GM21515 (cell line): ENCODE results near the gene DUSP21.
"Not testable (repeated sequence)": the region's sequence is repeated elsewhere in the genome, so short reads cannot be mapped to it uniquely, and the experiment has no call there.

ENCODE experiments used
- ATAC-seq: cut with Tn5 transposase; IDR thresholded peaks from one replicate; pipeline ENCODE4 v1.9.1; 2021; ENCODE audit not compliant: unreplicated experiment

DUSP21 gene

DNA sequence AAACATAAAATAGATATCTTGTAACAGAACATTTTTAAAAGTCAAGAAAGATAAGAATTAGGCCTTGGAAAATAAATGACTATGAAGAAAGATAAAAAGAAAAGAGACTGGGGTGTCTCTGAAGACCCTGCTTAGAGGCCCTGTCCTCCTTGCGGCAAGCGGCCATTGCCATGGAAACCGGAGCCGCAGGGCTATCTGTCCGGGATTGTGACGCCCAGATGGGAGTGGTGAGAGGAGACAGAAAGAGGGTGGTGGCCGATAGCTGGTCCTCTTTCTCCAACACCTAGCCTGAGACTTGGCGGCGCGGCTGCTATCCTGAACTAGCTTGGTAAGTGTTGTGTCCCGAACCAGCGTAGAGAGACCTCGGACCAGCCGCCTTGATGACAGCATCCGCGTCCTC, at the start of gene DUSP21:
TSS of gene DUSP21 (plus strand) at position 269 of the 400 bp plus-strand sequence. CDS start at position 381, 112 bp downstream.
- ATAC-seq, result no peak

DNA sequence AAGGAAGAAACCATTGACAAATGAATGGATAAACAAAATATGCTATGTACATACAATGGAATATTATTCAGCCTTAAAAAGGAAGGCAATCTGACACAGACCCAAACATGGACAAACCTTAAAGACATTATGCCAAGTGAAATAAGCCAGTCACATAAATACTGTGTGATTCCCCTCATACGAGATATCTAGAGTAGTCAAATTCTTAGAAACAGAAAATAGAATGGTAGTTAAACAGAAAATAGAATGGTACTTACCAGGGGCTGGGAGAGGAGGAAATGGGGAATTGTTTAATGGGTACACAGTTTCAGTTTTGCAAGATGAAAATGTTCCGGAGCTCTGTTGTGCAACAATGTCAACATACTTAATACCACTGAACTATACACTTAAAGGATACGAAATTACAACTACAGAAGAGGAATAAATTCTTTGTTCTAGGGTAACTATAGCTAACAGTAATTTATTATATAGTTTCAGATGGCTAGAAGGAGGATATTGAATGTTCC, 47.8 kb upstream of the DUSP21 start:
- ATAC-seq, result no peak

DNA sequence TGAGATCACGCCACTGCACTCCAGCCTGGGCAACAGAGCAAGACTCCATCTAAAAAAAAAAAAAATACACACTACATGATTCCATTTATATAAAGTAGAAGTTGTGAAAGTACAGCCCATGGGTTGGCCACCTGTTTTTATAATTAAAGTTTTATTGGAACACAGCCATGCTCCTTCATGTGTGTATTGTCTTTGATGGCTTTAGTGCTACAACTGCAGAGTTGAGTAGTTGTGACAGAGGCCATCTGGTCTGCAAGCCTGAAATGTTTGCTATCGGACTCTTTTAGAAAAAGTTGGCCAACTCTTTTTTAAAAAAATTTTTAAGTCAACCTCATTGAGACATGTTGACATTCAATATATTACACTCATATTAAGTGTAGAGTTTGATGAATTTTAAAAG, 41.2 kb upstream of the DUSP21 start:
- ATAC-seq, result no peak

DNA sequence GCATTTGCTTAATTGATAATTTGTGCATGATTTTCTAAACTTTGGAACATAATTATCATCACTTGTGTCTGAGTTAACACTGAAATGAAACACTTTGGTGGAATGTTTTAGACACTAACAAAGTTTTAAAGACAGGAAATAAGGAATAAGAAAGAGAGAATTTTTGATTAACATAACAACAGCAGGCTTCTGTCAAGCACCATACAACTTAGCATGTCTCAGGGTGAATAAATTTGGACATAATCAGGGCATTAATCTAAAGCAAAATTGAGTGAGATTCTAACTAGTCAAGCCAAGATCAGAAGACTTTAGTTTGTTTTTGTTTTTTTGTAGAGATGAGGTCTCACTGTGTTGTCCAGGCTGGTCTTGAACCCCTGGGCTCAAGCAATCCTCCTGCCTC, 28.1 kb upstream of the DUSP21 start:
- no peak for ATAC-seq

DNA sequence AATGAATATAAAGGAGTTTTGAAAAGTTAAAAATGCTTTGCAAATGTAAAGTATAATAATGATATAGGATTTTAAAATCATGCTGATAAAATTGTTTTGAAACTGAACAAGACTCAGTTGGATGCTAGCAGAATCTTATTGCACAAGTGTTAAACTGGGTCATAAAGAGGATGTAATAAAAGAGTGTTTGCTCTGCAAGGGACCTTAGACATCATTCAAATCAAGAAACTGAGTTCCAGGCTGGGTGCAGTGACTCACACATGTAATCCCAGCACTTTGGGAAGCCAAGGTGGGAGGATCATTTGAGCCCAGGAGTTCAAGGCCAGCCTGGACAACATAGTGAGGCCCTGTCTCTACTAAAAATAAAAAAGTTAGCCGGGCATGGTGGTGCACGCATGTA, 27.5 kb upstream of the DUSP21 start:
- no peak for ATAC-seq

DNA sequence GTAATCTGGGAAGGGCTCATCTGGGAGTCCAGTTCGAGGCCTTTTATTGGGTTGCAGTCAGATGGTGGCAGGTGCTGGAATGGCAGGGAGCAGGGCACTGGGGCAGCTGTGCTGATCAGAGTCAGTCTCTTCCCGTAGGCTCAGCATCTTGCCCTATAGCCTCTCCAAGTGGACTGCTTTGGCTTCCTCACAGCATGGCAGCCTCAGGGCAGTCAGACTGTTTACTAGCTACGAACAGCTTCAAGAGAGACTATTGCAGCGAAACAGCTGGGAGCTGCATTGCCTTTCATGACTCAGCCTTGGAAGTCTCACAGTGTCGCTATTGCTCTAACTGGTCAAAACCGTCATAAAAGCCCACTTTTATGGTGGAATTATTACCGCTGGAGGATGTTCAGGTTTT, 26.8 kb upstream of the DUSP21 start:
- ATAC-seq, result no peak

DNA sequence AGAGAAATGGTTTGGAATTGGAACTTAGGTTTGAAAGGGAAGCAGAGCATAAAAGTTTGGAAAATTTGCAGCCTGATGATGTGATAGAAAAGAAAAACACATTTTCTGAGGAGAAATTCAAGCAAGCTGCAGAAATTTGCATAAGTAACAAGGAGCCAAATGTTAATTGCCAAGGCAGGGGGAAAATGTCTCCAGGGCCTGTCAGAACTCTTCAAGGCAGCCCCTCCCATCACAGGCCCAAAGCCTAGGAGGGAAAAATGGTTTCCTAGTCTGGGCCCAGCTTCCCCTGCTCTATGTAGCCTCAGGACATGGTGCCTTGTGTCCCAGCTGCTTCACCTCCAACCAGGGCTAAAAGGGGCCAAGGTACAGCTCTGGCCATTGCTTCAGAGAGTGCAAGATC, 21.2 kb upstream of the DUSP21 start:
- no peak for ATAC-seq

DNA sequence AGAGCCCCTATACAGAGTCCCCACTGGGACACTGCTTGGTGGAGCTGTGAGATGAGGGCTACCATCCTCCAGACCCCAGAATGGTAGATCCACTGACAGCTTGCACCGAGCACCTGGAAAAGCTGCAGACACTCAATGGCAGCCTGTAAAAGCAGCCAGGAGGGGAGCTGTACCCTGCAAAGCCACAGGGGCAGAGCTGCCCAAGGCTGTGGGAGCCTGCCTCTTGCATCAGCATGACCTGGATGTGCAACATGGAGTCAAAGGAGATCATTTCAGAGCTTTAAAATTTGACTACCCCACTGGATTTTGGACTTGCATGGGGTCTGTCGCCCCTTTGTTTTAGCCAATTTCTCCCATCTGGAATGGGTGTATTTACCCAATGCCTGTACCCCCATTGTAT, 20.6 kb upstream of the DUSP21 start:
- ATAC-seq, result not testable (repeated sequence)

DNA sequence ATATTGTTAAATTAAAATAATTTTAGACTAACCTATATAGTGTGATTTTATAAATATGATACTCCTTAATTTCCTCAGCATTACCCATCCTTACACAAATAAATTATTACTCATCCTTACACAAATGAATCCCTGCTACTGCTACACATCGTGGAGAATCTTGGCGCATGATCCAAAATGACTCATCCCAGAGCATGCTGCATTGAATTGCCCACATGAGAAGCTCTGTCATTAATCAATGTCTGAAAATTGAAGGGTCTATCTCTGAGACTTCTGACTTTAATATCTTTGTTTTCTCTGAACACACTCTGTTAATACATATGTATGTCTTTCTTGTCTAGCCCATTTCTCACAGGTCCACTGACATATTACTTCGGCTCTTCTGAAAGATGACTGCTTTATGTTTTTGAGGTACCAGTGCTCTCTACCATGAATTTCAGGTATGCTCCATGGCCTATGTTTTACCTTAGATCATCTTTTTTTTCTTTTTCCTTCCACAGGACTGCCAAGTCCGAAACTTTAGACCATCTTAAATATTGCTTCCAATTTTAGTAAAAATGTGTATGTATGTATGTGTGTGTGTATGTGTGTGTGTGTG, 15.7 kb upstream of the DUSP21 start:
- ATAC-seq, result no peak

DNA sequence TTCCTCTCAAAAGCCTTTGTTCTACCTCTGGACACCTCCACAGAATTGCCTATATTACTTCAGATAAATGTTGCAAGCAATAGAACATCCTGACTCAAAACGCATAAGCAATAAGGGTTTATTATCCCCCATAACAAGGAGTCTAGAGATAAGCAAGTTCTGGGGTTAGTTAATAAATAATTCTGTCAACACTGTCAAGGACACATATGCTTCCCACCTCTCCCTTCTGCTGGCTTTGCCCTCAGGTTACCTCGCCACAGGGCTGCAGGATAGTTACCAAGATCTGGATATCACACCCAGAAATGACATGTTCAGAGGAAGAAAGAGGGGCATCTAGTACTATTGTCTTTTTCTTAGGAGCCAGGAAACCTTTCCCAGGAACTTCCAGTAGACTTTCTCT, 14.0 kb upstream of the DUSP21 start:
- no peak for ATAC-seq

DNA sequence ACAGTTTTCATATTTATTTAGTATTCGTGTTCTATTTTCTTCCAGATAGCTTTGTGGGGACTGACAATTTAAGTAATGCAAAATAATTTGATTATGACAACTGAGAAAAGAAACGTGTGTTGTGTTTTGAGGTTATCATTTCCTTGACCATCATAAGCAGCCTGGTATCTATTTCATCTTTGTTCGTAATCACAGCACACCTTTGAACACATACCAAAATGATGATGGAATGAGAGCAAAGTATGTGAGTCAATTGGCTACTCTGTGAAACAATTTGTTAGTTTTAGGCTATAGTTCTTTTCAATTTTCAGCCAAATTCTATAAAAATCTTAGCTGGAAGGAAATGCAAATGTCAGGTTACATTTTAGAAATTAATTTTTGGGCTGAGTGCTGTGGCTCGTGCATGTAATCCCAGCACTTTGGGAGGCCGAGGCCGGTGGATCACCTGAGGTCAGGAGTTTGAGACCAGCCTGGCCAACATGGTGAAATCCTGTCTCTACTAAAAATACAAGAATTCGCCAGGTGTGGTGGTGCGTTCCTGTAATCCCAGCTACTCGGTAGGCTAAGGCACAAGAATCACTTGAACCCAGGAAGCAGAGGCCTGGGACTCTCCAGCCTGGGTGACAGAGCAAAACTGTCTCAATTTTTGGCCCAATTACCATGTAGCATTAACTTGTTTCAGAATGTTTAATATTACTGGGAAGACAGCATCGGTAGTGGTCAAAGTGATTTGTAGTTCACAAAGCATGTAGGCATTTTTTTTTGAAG, 1.1 kb upstream of the DUSP21 start:
- no peak for ATAC-seq

DNA sequence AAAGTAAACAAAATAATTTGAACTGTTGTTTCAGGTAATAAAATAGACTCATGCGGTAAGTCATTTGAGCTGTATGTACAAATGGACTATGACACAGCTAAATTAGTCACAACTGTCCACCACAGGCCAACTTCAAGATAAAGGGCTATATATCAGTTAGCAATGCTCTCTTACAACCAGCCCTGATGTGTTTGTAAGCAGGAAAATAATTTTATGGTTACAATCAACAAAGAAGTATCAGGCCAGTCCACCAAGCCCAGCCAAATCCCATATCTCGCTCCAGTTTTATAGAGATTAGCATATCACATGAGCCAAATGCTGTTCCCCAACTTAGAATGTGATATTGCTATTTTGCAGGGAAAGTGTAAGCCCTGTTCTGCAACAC, 511 bp upstream of the DUSP21 start:
- no peak for ATAC-seq

DNA sequence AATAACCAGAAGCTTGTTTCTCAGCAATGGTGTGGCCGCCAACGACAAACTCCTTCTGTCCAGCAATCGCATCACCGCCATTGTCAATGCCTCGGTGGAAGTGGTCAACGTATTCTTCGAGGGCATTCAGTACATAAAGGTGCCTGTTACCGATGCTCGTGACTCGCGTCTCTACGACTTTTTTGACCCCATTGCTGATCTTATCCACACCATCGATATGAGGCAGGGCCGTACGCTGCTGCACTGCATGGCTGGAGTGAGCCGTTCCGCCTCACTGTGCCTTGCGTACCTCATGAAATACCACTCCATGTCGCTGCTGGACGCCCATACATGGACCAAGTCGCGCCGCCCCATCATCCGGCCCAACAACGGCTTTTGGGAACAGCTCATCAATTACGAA, 383 bp downstream of the DUSP21 start:
- ATAC-seq, result no peak

DNA sequence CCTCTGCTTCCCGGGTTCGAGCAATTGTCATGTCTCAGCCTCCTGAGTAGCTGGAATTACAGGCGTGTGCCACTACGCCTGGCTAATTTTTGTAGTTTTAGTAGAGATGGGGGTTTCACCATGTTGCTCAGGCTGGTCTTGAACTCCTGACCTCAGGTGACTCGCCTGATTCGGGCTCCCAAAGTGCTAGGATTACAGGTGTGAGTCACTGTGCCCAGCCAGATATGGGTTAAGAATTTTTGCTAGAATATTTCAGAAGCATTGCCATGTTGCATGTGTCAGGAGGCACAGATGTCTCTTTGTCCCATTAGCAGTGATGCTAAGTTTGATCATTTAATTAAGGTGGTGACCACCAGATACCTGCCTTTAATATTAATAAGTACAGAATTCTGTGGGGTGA, 7.1 kb downstream of the DUSP21 start:
- not testable (repeated sequence) for ATAC-seq

DNA sequence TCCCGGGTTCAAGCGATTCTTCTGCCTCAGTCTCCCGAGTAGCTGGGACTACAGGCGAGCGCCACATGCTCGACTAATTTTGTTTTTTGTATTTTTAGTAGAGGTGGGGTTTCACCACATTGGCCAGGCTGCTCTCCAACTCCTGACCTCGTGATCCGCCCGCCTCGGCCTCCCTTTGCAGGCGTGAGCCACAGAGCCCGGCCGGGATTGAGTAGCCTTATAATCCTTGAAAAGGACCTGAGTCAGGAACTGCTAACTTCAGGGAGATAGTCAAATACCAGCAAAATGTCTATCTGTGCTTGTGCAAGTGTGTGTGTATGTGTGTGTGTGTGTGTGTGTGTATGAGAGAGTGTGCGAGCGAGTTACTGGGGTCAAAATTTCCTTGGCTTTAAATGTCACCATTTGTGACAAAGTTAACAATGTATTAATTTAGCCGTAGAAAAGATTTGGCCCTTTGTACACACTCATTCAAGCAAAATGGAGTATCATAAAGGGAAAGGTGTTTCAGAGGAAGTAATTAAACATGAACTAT, 27.4 kb downstream of the DUSP21 start:
- no peak for ATAC-seq

DNA sequence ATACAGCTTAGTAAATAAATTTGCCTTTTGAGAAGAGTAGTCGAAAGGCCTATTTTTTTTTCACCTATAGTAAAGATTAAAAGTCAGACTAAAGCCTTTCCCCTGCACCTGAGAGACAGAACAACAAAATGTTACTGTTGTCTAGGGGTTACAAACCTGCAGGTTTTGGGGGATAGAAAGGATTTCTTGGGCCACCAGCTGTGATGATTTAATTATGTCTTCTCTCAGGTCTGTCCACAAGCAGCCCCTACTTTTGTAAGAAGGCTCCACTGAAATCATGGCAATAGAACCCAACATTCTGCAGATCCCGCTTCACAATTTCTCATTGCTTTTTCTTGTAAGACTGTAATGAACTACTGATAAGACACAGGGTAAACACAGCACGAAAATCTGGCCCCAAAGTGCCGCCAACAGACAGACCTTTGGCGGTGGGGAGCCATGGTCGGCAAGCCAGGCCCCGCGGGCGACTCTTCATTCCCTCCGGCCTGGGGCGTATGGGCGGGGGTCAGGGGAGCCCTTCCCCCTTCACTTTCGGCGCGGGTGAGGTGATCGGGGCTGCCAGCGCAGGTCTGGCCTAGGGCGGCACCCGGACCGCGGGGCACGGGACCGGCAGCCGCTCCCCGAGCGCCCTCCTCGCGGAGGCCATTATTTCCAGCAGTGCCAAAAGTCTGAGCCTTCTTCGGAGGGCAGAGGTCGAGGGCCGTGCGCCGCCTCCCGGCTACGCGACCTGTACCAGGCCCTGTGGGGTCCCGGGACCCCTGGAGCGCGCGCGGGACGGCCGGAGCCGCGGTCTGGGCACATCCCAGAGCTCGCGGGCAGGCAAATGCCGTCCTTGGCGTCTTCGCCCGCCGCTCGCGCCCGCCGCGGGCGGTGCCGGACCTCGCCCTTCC, 28.4 kb downstream of the DUSP21 start:
- ATAC-seq, result peak; percentile 24

DNA sequence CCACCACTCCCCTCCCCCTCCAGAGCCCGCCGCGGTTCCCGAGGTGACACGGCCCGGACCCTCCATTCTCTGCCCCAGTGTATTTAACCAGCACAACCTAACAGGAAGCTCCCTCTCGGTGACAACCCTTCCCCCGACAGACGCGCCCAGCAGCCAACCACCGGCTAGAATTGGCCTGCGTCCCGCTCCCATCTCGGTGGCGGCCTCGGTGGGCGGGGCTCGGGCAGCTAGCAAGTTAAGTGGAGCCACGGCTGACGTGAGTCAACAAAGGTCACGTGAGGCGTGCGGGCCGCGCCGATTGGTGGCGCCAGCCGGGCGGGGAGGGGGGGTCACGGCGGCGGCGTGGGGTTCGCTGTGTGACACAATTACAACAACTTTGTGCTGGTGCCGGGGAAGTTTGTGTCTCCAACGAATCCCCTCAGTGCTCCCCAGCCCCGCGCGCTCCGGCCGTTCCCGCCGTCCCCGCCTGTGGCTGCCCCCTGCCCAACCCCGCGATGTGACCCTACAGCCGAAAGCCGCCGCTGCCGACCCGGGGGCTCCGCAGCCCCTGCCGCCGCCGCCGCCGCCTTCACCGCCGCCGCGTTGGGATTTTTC, 29.1 kb downstream of the DUSP21 start, which contains the start of gene KDM6A:
TSS of gene KDM6A (plus strand) at position 368 of the 594 bp plus-strand sequence. CDS start 364 bp downstream, outside the sequence.
- peak; percentile 89 for ATAC-seq

DNA sequence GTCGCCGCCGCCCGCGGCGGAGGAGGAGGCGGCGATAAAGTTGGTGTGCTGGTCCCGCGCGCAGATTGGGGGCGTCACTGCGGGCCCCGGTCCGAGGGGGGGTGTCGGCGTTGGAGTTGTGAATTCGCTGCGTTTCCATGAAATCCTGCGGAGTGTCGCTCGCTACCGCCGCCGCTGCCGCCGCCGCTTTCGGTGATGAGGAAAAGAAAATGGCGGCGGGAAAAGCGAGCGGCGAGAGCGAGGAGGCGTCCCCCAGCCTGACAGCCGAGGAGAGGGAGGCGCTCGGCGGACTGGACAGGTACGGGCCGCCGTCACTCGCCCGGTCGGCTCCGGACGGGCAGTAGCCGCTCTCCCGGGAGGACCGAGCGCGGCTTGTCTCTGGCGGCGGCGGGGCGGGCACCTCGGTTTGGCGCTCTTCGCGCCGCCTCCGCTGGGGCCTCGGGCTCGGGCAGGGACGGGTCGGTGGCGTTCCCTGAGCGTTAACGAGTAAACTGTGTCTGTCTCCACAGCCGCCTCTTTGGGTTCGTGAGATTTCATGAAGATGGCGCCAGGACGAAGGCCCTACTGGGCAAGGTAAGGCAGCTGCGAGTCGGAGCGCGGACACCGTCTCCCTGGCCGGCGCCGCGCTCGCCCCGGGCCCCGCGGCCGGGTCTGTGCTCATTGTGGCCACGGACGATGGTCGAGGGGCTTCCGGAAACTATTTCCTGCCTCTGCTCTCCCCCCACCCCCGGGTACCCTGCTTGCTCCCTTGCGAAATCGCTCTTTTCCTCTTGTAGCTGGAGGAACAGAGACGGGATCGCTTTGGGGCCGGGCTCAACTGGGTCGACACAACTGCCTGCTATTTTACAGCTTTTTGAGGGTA, 29.8 kb downstream of the DUSP21 start:
- ATAC-seq, result no peak

DNA sequence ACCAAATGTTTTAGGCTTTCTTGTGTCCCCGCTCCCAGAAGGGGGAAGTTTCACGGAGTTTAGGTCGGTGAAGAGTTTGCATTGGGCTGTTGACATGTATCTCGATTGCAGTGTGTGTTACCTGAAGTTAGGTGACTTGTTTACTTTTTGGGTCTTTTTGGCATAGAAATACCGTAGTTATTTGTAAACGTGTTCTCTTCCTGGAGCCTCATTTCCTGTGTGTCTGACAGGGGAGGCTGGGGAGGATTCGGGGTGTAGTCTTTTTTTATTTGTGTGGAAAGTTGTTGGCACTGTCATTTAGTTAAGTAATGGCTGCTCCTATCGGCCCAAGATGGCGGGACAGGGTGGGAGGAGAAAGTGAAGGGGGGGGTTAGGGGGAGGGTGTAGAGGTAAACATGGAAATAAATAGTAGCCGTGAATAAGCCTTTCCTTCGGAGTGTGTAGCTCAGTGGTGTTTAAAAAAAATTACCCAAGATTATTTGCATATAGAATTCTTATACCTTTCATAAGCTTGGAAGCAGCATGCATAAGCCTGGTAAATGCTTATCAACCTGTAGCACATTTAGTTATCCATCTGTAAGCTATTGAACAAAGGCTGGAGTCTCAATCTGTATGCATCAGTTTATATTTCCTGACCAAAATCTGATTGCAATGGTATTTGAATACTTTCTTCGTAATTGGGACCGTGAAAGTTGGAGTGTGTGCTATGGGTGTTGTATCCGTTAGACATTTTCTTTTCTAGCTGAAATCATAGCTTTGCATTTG, 30.8 kb downstream of the DUSP21 start:
- no peak for ATAC-seq
